Measurements from ENCODE around the gene SATL1. TPM values are rescaled to one million over a fixed set of nuclear protein-coding genes. Genes with fewer than 3 reads are reported as not detected.

The SATL1 gene
- total and polyA plus RNA-seq, 4 donors, result 0.02 to 0.06 TPM; not detected in 2

DNA sequence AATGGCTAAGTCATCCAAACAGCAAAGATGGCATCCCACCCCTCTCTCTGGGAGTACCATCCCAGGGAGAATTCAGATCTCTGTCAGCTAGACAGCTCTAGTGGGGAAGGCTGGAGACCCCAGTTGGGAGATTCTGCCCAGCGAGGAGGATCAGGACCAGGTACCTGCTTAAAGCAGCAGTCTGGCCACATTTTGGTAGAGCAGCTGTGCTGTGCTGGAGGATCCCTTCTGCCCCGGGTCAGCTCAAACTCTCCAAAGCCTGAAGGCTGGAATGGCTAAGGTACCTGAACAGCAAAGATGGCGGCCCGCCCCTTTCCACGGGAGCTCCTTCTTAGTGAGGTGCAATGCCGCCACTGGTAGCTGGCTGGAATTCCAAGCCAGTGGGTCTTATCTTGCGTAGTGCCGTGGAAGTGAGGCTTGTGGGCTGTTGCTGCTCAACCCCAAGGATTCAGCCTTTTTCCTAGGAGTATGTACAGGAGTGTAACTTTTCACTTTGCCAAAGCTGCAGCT, 40.1 kb downstream of the SATL1 start:
- WGBS, 2 donors, result 86 to 95% methylated on average over 8 of the region's 8 CpGs
- Histone ChIP-seq H3K27ac (ENCODE audit: low read depth in 1 of 2, low read length in 1 of 2) (no peak overlapping the region), H3K4me3 (no peak overlapping the region), H3K27me3 (ENCODE audit: control insufficient read depth in 3 of 3, insufficient read depth in 3 of 3, low read length in 2 of 3) (no peaks in the 10 kb centered on the region), H3K9me3 (ENCODE audit: control insufficient read depth in 4 of 4, insufficient read depth in 3 of 4, low read length in 3 of 4) (peaks cover 0 to 7% (median 0%) of the 10 kb centered on the region in 4 donors), H3K36me3 (ENCODE audit: control insufficient read depth in 4 of 4, insufficient read depth in 4 of 4, low read length in 4 of 4) (no peaks in the 10 kb centered on the region), H3K9ac (ENCODE audit: insufficient read depth in 1 of 2, low read length in 2 of 2) (no peak overlapping the region), H3K4me1 (ENCODE audit: control insufficient read depth in 5 of 5, insufficient read depth in 5 of 5, low read length in 5 of 5) (no peaks in the 10 kb centered on the region)
- ATAC-seq (ENCODE audit: insufficient read depth, low FRiP score) (no peak), DNase-seq (no peak)
- TF ChIP-seq CTCF (IDR thresholded peaks at IDR 0.05; ENCODE audit: control extremely low read depth, extremely low read depth), result no peak

DNA sequence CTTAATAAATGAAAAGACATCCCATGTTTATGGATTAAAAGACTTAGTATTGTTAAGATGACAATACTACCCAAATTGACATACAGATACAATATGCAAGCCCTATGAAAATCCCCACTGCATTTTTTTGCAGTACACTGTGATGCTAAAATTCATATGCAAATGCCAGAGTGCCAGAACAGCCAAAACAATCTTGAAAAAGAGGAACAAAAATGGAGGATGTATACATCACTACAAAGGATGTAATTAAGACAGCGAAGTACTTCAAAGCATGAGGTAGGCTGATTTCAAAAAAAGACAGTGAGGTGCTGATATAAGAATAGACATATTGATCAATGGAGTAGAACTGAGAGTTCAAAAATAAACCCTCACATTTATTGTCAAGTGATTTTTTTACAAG, 47.3 kb downstream of the SATL1 start:
- Histone ChIP-seq H3K36me3 (ENCODE audit: control insufficient read depth in 4 of 4, insufficient read depth in 4 of 4, low read length in 4 of 4) (no peaks in the 10 kb centered on the region), H3K4me3 (no peak overlapping the region), H3K9me3 (ENCODE audit: control insufficient read depth in 4 of 4, insufficient read depth in 3 of 4, low read length in 3 of 4) (peaks cover 0 to 2% (median 0%) of the 10 kb centered on the region in 4 donors), H3K4me1 (ENCODE audit: control insufficient read depth in 5 of 5, insufficient read depth in 5 of 5, low read length in 5 of 5) (no peaks in the 10 kb centered on the region), H3K9ac (ENCODE audit: insufficient read depth in 1 of 2, low read length in 2 of 2) (no peak overlapping the region), H3K27ac (ENCODE audit: low read depth in 1 of 2, low read length in 1 of 2) (no peak overlapping the region), H3K27me3 (ENCODE audit: control insufficient read depth in 3 of 3, insufficient read depth in 3 of 3, low read length in 2 of 3) (peaks cover 0 to 2% (median 0%) of the 10 kb centered on the region in 3 donors)
- no peak for TF ChIP-seq CTCF (IDR thresholded peaks at IDR 0.05; ENCODE audit: control extremely low read depth, extremely low read depth)
- 0 to 59% methylated on average over 1 of the region's 1 CpG for WGBS, 2 donors
- DNase-seq, result no peak
- ATAC-seq (ENCODE audit: insufficient read depth, low FRiP score), result no peak

- Histone ChIP-seq H3K4me3 (no peak overlapping the region), H3K27me3 (ENCODE audit: control insufficient read depth in 3 of 3, insufficient read depth in 3 of 3, low read length in 2 of 3) (no peaks in the 10 kb centered on the region), H3K9ac (ENCODE audit: insufficient read depth in 1 of 2, low read length in 2 of 2) (no peak overlapping the region), H3K36me3 (ENCODE audit: control insufficient read depth in 4 of 4, insufficient read depth in 4 of 4, low read length in 4 of 4) (no peaks in the 10 kb centered on the region), H3K27ac (ENCODE audit: low read depth in 1 of 2, low read length in 1 of 2) (no peak overlapping the region), H3K9me3 (ENCODE audit: control insufficient read depth in 4 of 4, insufficient read depth in 3 of 4, low read length in 3 of 4) (peaks cover 0 to 3% (median under 1%) of the 10 kb centered on the region in 4 donors), H3K4me1 (ENCODE audit: control insufficient read depth in 5 of 5, insufficient read depth in 5 of 5, low read length in 5 of 5) (no peaks in the 10 kb centered on the region)
- no peak for DNase-seq
- 60 to 83% methylated on average over 5 of the region's 5 CpGs for WGBS, 2 donors
- TF ChIP-seq CTCF (IDR thresholded peaks at IDR 0.05; ENCODE audit: control extremely low read depth, extremely low read depth), result no peak
- no peak for ATAC-seq (ENCODE audit: insufficient read depth, low FRiP score)
These were observed 83.9 kb downstream of the SATL1 start for GRCh38 chrX:85159644-85160043.

GRCh38 chrX:85140964-85141363, 102.6 kb downstream of the SATL1 start:
- H3K9ac ChIP-seq (ENCODE audit: insufficient read depth in 1 of 2, low read length in 2 of 2), result no peak overlapping the region
- no peak overlapping the region for H3K27ac ChIP-seq (ENCODE audit: low read depth in 1 of 2, low read length in 1 of 2)
- no peaks in the 10 kb centered on the region for H3K36me3 ChIP-seq (ENCODE audit: control insufficient read depth in 4 of 4, insufficient read depth in 4 of 4, low read length in 4 of 4)
- H3K4me3 ChIP-seq, result no peak overlapping the region
- WGBS, 2 donors, result 69 to 92% methylated on average over 1 of the region's 1 CpG
- DNase-seq (no peak), ATAC-seq (ENCODE audit: insufficient read depth, low FRiP score) (no peak)
- no peaks in the 10 kb centered on the region for H3K9me3 ChIP-seq (ENCODE audit: control insufficient read depth in 4 of 4, insufficient read depth in 3 of 4, low read length in 3 of 4)
- H3K27me3 ChIP-seq (ENCODE audit: control insufficient read depth in 3 of 3, insufficient read depth in 3 of 3, low read length in 2 of 3), result no peaks in the 10 kb centered on the region
- H3K4me1 ChIP-seq (ENCODE audit: control insufficient read depth in 5 of 5, insufficient read depth in 5 of 5, low read length in 5 of 5), result no peaks in the 10 kb centered on the region
- TF ChIP-seq CTCF (IDR thresholded peaks at IDR 0.05; ENCODE audit: control extremely low read depth, extremely low read depth), result no peak

Data from lung (tissue), 12 donors.